A673 (cell line): ENCODE measurements around the gene ABCD3.

Experiments
- CTCF ChIP-seq: fragments of 300-800, 200-600 bp; sonication (generic); conservative IDR thresholded peaks from 2 replicates; pipeline ENCODE4 v1.5.1; 2017; ENCODE audit warnings: low read depth, mild to moderate bottlenecking, antibody characterized with exemption, low read length, moderate library complexity, mixed read lengths
- EZH2 ChIP-seq: fragments of 200-600 bp; sonication (generic); IDR thresholded peaks from 2 replicates; pipeline ENCODE4 v1.6.1; 2017; ENCODE audit warnings: borderline replicate concordance, low read depth, mild to moderate bottlenecking, mixed read lengths, antibody characterized with exemption, low read length; ENCODE audit not compliant: poor library complexity, severe bottlenecking

GRCh38 chr1:94530373-94530878 lies 112.2 kb downstream of the ABCD3 start:
- TF ChIP-seq CTCF, result no peak
- TF ChIP-seq EZH2, result no peak
